ENCODE measurements around the gene PDE2A. TPM values are rescaled to one million over a fixed set of nuclear protein-coding genes. Genes with fewer than 3 reads are reported as not detected.

PDE2A gene
- total RNA-seq, 1 experiment from 2014 or later, result 3.7 TPM

GRCh38 chr11:72529068-72529467 lies 145.2 kb downstream of the PDE2A start:
- H3K4me1 Mint-ChIP-seq, result no peaks in the 10 kb centered on the region; the same call in 1 of the 2 replicates
- no peak overlapping the region for H3K27ac Mint-ChIP-seq
- no peak for DNase-seq (ENCODE audit: low spot score)
- no peak for TF ChIP-seq NFYB (CRISPR knock-in tag; conservative IDR thresholded peaks at IDR 0.05; ENCODE audit: low read depth)
- TF ChIP-seq E2F1 (CRISPR knock-in tag; IDR thresholded peaks at IDR 0.05), result no peak
- TF ChIP-seq ESRRA (CRISPR knock-in tag; IDR thresholded peaks at IDR 0.05; ENCODE audit: borderline replicate concordance), result no peak
- no peak for TF ChIP-seq ARID4B (CRISPR knock-in tag; IDR thresholded peaks at IDR 0.05; ENCODE audit: borderline replicate concordance)
- no peak for TF ChIP-seq SP1 (CRISPR knock-in tag; conservative IDR thresholded peaks at IDR 0.05)
- TF ChIP-seq FOXK1 (CRISPR knock-in tag; IDR thresholded peaks at IDR 0.05), result no peak
- no peak for TF ChIP-seq ATF2 (CRISPR knock-in tag; IDR thresholded peaks at IDR 0.05; ENCODE audit: borderline replicate concordance, low read depth)
- TF ChIP-seq JAZF1 (CRISPR knock-in tag; IDR thresholded peaks at IDR 0.05), result no peak
- TF ChIP-seq ZNF416 (CRISPR knock-in tag; IDR thresholded peaks at IDR 0.05), result no peak
- no peak for TF ChIP-seq ELF4 (CRISPR knock-in tag; IDR thresholded peaks at IDR 0.05; ENCODE audit: low read depth)
- H3K27me3 Mint-ChIP-seq (ENCODE audit: low read depth), result no peaks in the 10 kb centered on the region; the same call in 1 of the 2 replicates
- H3K4me3 Mint-ChIP-seq, result no peak overlapping the region
- ChIA-PET CTCF (interaction anchor here (2.0 kb wide), 1 partner anchor 58 kb away, joined by 9 read pairs; no protein-coding TSS in a partner anchor), POLR2A (no interaction called here)
- H3K9me3 Mint-ChIP-seq, result peaks cover 5% of the 10 kb centered on the region
- H3K36me3 Mint-ChIP-seq, result no peaks in the 10 kb centered on the region
- no peak for ATAC-seq

- ChIA-PET POLR2A (no interaction called here), CTCF (interaction anchor here (0.7 kb wide), 1 partner anchor 46 kb away, joined by 3 read pairs; no protein-coding TSS in a partner anchor)
- TF ChIP-seq PREB (CRISPR knock-in tag; IDR thresholded peaks at IDR 0.05; ENCODE audit: borderline replicate concordance) (no peak), ZSCAN18 (CRISPR knock-in tag; IDR thresholded peaks at IDR 0.05) (no peak), STAT6 (CRISPR knock-in tag; conservative IDR thresholded peaks at IDR 0.05; ENCODE audit: low read depth) (no peak), KAT7 (CRISPR knock-in tag; IDR thresholded peaks at IDR 0.05; ENCODE audit: borderline replicate concordance) (no peak), EMX1 (CRISPR knock-in tag; IDR thresholded peaks at IDR 0.05) (no peak), TCF7 (CRISPR knock-in tag; IDR thresholded peaks at IDR 0.05; ENCODE audit: low read depth) (no peak), NR1H2 (CRISPR knock-in tag; IDR thresholded peaks at IDR 0.05) (no peak), ZNF532 (CRISPR knock-in tag; IDR thresholded peaks at IDR 0.05; ENCODE audit: borderline replicate concordance) (no peak), SP1 (CRISPR knock-in tag; conservative IDR thresholded peaks at IDR 0.05) (no peak)
These were observed 146.1 kb downstream of the PDE2A start for GRCh38 chr11:72528121-72528520.

More at GRCh38 chr11:72528121-72528520, 146.1 kb downstream of the PDE2A start:
- Mint-ChIP-seq H3K27me3 (ENCODE audit: low read depth) (no peaks in the 10 kb centered on the region; the same call in 1 of the 2 replicates), H3K36me3 (no peaks in the 10 kb centered on the region), H3K4me1 (no peaks in the 10 kb centered on the region; the same call in 1 of the 2 replicates), H3K4me3 (no peak overlapping the region), H3K9me3 (peaks cover 5% of the 10 kb centered on the region), H3K27ac (no peak overlapping the region)
- no peak for DNase-seq (ENCODE audit: low spot score)
- no peak for ATAC-seq

Measured in WTC11 (cell line).